MCF 10A (cell line): ENCODE measurements around the gene TFCP2L1. TPM values are rescaled to one million over a fixed set of nuclear protein-coding genes. Genes with fewer than 3 reads are reported as not detected.

Experiments
- BruUV-seq: library from RNA; stranded (reverse); fragments of 400-500 nt; replicated peaks from 2 replicates; lab custom pipeline; 2021; lab: Mats Ljungman, UMichigan
- CTCF ChIA-PET: fragments of 300-600 bp; sonication (Branson Sonifier 250); formaldehyde crosslinking; extraction: SDS; loops from one replicate; lab custom pipeline; 2021; ENCODE audit warnings: antibody characterized with exemption, inconsistent platforms; lab: Yijun Ruan, JAX
- POLR2A ChIA-PET: fragments of 300-600, 350-650 bp; sonication (Branson Sonifier 250); formaldehyde crosslinking; extraction: SDS; loops from one replicate; lab custom pipeline; 2020; ENCODE audit warnings: antibody characterized with exemption, inconsistent platforms; lab: Yijun Ruan, JAX
- DNase-seq: peaks from one replicate; pipeline ENCODE4 v3.0.0-alpha.2; 2018; ENCODE audit not compliant: unreplicated experiment
- H3K27ac Mint-ChIP-seq: one replicate; pipeline ENCODE4 v1.8.0; 2022; ENCODE audit warnings: mild to moderate bottlenecking, low read depth, mixed read lengths; ENCODE audit not compliant: unreplicated experiment
- H3K27me3 Mint-ChIP-seq: one replicate; pipeline ENCODE4 v1.8.0; 2022; ENCODE audit warnings: mixed read lengths; ENCODE audit not compliant: insufficient read depth, unreplicated experiment
- H3K36me3 Mint-ChIP-seq: one replicate; pipeline ENCODE4 v1.8.0; 2022; ENCODE audit warnings: mild to moderate bottlenecking, moderate library complexity, mixed read lengths; ENCODE audit not compliant: insufficient read depth, unreplicated experiment
- H3K4me1 Mint-ChIP-seq: one replicate; pipeline ENCODE4 v1.8.0; 2022; ENCODE audit warnings: mixed read lengths; ENCODE audit not compliant: insufficient read depth, unreplicated experiment
- H3K4me3 Mint-ChIP-seq: one replicate; pipeline ENCODE4 v1.8.0; 2022; ENCODE audit warnings: mild to moderate bottlenecking, moderate library complexity, mixed read lengths; ENCODE audit not compliant: unreplicated experiment
- H3K9me3 Mint-ChIP-seq: one replicate; pipeline ENCODE4 v1.8.0; 2022; ENCODE audit warnings: mixed read lengths; ENCODE audit not compliant: unreplicated experiment
- intact Hi-C: fragments of 100-400 bp; cut with micrococcal nuclease; formaldehyde crosslinking; loops from 2 replicates; pipeline ENCODE4 v1.14.1; 2022
- total RNA-seq: library from RNA; stranded (reverse); gene quantifications from 2 replicates; pipeline ENCODE4 v1.2.3, GENCODE V29; 2022
- TF ChIP-seq, protein P1 (sequence below): fragments of 200-600 bp; IDR thresholded peaks from one replicate; pipeline ENCODE4 v1.8.0; 2022; ENCODE audit warnings: antibody characterized with exemption, mild to moderate bottlenecking; ENCODE audit not compliant: unreplicated experiment

Gene TFCP2L1
- total RNA-seq, 1 experiment from 2014 or later: 22.6 TPM

DNA sequence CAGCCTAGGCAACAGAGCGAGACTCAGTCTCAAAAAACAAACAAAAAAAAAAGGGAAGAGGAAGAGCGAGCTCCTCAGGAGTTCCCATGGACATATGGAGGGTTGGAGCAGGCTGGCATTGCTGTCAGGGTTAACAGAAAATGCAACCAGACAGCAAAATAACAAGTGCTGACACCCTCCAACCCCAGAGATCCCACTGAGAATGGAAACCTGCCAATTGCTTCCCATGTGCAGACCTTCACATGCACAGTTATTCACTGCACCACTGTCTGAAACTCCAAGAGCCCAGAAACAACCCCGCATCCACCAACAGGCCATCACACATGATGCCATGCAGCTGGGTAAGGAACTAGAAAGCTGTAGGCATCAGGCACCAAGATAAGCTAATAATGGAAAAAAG, 43.5 kb downstream of the TFCP2L1 start:
- TF ChIP-seq, protein P1, sequence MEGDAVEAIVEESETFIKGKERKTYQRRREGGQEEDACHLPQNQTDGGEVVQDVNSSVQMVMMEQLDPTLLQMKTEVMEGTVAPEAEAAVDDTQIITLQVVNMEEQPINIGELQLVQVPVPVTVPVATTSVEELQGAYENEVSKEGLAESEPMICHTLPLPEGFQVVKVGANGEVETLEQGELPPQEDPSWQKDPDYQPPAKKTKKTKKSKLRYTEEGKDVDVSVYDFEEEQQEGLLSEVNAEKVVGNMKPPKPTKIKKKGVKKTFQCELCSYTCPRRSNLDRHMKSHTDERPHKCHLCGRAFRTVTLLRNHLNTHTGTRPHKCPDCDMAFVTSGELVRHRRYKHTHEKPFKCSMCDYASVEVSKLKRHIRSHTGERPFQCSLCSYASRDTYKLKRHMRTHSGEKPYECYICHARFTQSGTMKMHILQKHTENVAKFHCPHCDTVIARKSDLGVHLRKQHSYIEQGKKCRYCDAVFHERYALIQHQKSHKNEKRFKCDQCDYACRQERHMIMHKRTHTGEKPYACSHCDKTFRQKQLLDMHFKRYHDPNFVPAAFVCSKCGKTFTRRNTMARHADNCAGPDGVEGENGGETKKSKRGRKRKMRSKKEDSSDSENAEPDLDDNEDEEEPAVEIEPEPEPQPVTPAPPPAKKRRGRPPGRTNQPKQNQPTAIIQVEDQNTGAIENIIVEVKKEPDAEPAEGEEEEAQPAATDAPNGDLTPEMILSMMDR: no peak
- intact Hi-C loops: no loop called here
- Mint-ChIP-seq H3K9me3 (no peaks in the 10 kb centered on the region), H3K4me1 (no peaks in the 10 kb centered on the region), H3K4me3 (no peak overlapping the region), H3K36me3 (peaks cover 88% of the 10 kb centered on the region), H3K27me3 (no peaks in the 10 kb centered on the region), H3K27ac (no peak overlapping the region)
- BruUV-seq: no TSS peak
- DNase-seq: no peak
- CTCF ChIA-PET: interaction anchor here (0.8 to 1.7 kb wide), 4 partner anchors 10 to 142 kb away, joined by 3 to 6 read pairs (median 4); no protein-coding TSS in a partner anchor
- POLR2A ChIA-PET: interaction anchor here (0.8 to 1.1 kb wide), 2 partner anchors 19 to 44 kb away, joined by 3 read pairs; no protein-coding TSS in a partner anchor

DNA sequence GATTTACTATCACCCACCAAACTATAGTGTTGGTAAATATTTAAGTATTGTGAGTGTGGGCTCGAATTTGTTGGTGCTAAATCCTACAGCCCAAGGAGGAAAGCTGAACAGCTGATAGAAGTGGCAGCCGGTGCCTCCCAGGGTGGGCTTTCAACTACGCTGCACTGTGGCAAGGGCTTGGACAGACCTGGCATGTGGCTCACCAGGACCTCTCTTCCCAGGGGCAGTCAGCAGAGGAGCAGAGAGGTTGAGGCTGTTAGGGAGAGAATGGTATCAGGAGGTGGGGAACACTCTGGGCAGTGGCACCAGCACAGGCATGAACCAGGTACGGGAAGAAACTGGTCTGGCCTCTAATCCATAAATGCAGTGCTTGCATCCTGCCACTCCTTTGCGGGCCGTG, 44.6 kb downstream of the TFCP2L1 start:
- H3K9me3 Mint-ChIP-seq: no peaks in the 10 kb centered on the region
- CTCF ChIA-PET: interaction anchor here (0.5 to 1.7 kb wide), 3 partner anchors 12 to 116 kb away, joined by 3 to 6 read pairs (median 3); no protein-coding TSS in a partner anchor
- no peak for DNase-seq
- no TSS peak for BruUV-seq
- H3K36me3 Mint-ChIP-seq: peaks cover 88% of the 10 kb centered on the region
- intact Hi-C loops: no loop called here
- no peak overlapping the region for H3K4me3 Mint-ChIP-seq
- POLR2A ChIA-PET: interaction anchor here (1.0 to 1.1 kb wide), 2 partner anchors 18 to 29 kb away, joined by 3 read pairs; no protein-coding TSS in a partner anchor
- H3K27ac Mint-ChIP-seq: no peak overlapping the region
- H3K27me3 Mint-ChIP-seq: no peaks in the 10 kb centered on the region
- TF ChIP-seq, protein P1: no peak
- no peaks in the 10 kb centered on the region for H3K4me1 Mint-ChIP-seq

DNA sequence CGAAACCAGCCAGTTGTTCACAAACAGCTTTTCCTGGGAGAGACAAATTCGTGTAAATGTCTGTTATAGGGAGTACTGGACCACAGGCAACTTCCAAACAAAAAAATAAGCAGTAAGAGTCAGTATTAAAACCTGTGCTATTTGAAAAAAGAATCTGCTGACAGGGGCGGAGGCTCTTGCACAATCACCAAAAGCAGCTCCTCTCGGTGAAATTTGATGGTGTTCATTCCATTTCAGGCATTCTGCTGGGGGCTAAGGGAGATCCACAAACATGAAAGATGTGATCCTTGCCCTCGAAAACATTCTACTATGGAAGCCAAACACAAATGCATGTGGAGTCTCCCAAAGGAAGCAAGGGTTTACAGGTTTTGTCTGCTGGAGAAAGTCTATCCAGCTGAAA, 45.0 kb downstream of the TFCP2L1 start:
- no peaks in the 10 kb centered on the region for H3K4me1 Mint-ChIP-seq
- TF ChIP-seq, protein P1: no peak
- CTCF ChIA-PET: interaction anchor here (0.5 to 1.7 kb wide), 4 partner anchors 12 to 180 kb away, joined by 3 to 6 read pairs (median 3); no protein-coding TSS in a partner anchor
- intact Hi-C loops: no loop called here
- H3K4me3 Mint-ChIP-seq: no peak overlapping the region
- H3K36me3 Mint-ChIP-seq: peaks cover 88% of the 10 kb centered on the region
- BruUV-seq: no TSS peak
- no peak for DNase-seq
- no peaks in the 10 kb centered on the region for H3K9me3 Mint-ChIP-seq
- no peaks in the 10 kb centered on the region for H3K27me3 Mint-ChIP-seq
- H3K27ac Mint-ChIP-seq: no peak overlapping the region
- POLR2A ChIA-PET: interaction anchor here (1.0 to 1.7 kb wide), 2 partner anchors 9 to 29 kb away, joined by 3 to 4 read pairs; no protein-coding TSS in a partner anchor

DNA sequence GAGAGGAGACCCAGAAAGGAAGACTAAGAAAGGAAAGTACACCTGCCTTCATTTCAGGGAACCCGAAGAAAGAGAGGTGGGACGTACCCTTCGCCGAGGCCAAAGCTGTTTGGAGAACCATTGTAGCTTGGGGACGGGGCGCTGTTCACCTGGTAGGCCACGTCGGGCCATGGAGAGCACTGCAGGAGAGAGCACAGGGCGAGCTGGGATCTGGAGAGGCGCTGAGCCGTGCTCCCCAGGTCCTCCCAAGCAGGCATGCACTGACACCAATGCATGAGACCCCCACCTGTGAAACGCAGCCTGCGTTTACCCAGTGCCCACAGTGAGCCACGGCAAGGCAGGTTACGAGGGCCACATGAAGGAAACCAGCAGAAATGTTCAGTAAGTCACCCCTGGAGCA, 45.5 kb downstream of the TFCP2L1 start:
- intact Hi-C loops: no loop called here
- H3K27me3 Mint-ChIP-seq: no peaks in the 10 kb centered on the region
- peaks cover 88% of the 10 kb centered on the region for H3K36me3 Mint-ChIP-seq
- CTCF ChIA-PET: interaction anchor here (0.6 to 0.7 kb wide), 2 partner anchors 111 to 181 kb away, joined by 3 read pairs; no protein-coding TSS in a partner anchor
- no peak overlapping the region for H3K27ac Mint-ChIP-seq
- no peak for DNase-seq
- BruUV-seq: no TSS peak
- no peak overlapping the region for H3K4me3 Mint-ChIP-seq
- H3K4me1 Mint-ChIP-seq: no peaks in the 10 kb centered on the region
- H3K9me3 Mint-ChIP-seq: no peaks in the 10 kb centered on the region
- TF ChIP-seq, protein P1: no peak
- POLR2A ChIA-PET: interaction anchor here (1.7 kb wide), 1 partner anchor 9 kb away, joined by 4 read pairs; no protein-coding TSS in a partner anchor
